Measurements from ENCODE around the gene FGD6. TPM values are rescaled to one million over a fixed set of nuclear protein-coding genes. Genes with fewer than 3 reads are reported as not detected.
A peak's percentile ranks its signal among the peaks of the same experiment; 100 is the strongest.

Gene FGD6
- total RNA-seq, 2 donors from 2014 or later = 9.8 to 21.8 TPM

DNA sequence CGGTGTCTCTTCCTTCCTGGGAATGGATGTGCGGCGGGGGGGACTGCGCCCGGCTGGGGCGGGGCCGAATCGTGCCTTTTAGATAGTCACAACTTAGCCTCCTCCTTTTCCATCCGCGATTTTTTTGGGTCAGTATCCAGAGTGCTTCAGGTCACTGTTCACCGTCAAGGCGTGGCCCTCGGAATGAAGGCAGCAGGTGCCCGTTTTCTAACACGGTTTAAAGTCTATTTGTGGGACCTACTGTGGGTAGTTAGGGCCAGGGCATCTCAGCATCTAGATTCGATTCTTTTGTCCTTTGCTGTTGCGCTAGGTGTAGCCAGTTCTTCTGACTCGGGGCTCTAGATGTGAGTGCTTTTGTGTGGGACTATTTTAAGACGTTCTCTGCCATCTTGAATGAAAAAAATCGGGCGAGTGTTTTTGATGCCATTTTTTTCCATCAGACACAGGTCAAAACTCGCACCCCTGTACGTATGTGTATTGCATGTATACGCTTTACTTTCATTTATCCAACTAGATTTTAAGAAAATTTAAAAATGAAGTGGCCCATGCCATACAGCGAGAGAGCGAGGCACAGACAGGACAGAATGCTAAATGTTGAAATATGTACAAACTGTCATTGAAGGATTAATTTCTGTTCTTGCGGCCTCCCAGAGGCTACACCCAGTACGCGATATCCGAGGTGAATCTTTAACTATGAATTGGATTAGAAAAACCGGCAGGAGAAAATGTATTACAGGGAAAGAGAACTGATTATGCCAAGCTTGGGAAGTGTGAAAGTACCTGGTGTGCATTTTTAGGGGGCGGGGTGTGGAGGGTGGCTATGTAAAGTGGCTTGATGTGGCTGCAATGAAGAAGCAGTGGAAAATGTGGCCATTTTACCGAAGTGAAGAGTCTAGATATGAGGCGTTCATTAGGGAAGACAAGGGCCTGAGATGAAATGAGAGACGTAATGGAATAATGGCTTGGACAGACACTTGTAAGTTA lies 1.2 kb upstream of the FGD6 start:
- Histone ChIP-seq H3K4me3 (peak overlapping the region; percentile 86), H3K36me3 (no peaks in the 10 kb centered on the region), H3K4me1 (peaks cover 11% of the 10 kb centered on the region), H3K9me3 (no peaks in the 10 kb centered on the region), H3K27me3 (no peaks in the 10 kb centered on the region), H3K9ac (ENCODE audit: low read depth in 2 of 2, low read length in 2 of 2) (peak overlapping the region; percentile 80 to 90), H3K27ac (peak overlapping the region; percentile 98)
- DNase-seq = peak; percentile 87
- intact Hi-C loops (cut with DNase I) = loop anchor here (5.0 kb wide), 1 partner anchor 56 kb away; no protein-coding TSS in a partner anchor
- TF ChIP-seq, protein P1, sequence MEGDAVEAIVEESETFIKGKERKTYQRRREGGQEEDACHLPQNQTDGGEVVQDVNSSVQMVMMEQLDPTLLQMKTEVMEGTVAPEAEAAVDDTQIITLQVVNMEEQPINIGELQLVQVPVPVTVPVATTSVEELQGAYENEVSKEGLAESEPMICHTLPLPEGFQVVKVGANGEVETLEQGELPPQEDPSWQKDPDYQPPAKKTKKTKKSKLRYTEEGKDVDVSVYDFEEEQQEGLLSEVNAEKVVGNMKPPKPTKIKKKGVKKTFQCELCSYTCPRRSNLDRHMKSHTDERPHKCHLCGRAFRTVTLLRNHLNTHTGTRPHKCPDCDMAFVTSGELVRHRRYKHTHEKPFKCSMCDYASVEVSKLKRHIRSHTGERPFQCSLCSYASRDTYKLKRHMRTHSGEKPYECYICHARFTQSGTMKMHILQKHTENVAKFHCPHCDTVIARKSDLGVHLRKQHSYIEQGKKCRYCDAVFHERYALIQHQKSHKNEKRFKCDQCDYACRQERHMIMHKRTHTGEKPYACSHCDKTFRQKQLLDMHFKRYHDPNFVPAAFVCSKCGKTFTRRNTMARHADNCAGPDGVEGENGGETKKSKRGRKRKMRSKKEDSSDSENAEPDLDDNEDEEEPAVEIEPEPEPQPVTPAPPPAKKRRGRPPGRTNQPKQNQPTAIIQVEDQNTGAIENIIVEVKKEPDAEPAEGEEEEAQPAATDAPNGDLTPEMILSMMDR (IDR thresholded peaks at IDR 0.05) = no peak

- Histone ChIP-seq H3K27ac (peak overlapping the region; percentile 98), H3K9ac (ENCODE audit: low read depth in 2 of 2, low read length in 2 of 2) (peak overlapping the region; percentile 75 to 92), H3K27me3 (no peaks in the 10 kb centered on the region), H3K4me3 (peak overlapping the region; percentile 86), H3K9me3 (no peaks in the 10 kb centered on the region), H3K4me1 (peaks cover 11% of the 10 kb centered on the region), H3K36me3 (no peaks in the 10 kb centered on the region)
- no peak for DNase-seq
- TF ChIP-seq, protein P1 (IDR thresholded peaks at IDR 0.05) = no peak
- intact Hi-C loops (cut with DNase I) = loop anchor here (5.0 kb wide), 1 partner anchor 55 kb away; no protein-coding TSS in a partner anchor
Measured at GRCh38 chr12:95216711-95217376, 423 bp downstream of the FGD6 start.

DNA sequence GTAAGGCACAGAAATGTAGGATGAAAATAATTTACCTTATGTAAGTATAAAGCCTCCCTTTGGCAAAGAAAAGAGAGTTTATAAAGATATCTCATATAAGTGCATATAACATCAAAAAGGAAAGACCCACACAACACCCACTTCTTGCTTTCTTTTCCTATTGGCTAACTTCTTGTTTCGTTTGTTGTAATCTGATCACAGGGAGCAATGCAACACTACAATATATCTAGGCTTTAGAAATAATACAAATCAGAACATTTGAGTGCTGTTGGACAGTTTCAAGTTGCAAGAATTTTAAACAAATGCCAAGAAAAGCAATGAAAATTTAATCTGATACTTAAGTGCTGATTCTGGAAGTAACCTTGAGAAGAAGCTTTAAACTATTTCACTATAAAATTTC lies 1.3 kb downstream of the FGD6 start:
- no peak for DNase-seq
- H3K27ac ChIP-seq = peak overlapping the region; percentile 98
- H3K9ac ChIP-seq (ENCODE audit: low read depth in 2 of 2, low read length in 2 of 2) = peak overlapping the region in 1 of 2 donors; percentile 92
- H3K27me3 ChIP-seq = no peaks in the 10 kb centered on the region
- H3K4me3 ChIP-seq = peak overlapping the region; percentile 86
- H3K4me1 ChIP-seq = peaks cover 11% of the 10 kb centered on the region
- TF ChIP-seq, protein P1 (IDR thresholded peaks at IDR 0.05) = no peak
- H3K9me3 ChIP-seq = no peaks in the 10 kb centered on the region
- intact Hi-C loops (cut with DNase I) = loop anchor here (2.0 to 5.0 kb wide), 2 partner anchors 54 to 99 kb away; no protein-coding TSS in a partner anchor
- H3K36me3 ChIP-seq = no peaks in the 10 kb centered on the region

- Histone ChIP-seq H3K27ac (no peak overlapping the region), H3K36me3 (no peaks in the 10 kb centered on the region), H3K9ac (ENCODE audit: low read depth in 2 of 2, low read length in 2 of 2) (no peak overlapping the region), H3K4me3 (no peak overlapping the region), H3K4me1 (peaks cover 3% of the 10 kb centered on the region), H3K27me3 (no peaks in the 10 kb centered on the region), H3K9me3 (no peaks in the 10 kb centered on the region)
- no peak for DNase-seq
- TF ChIP-seq, protein P1 (IDR thresholded peaks at IDR 0.05) = no peak
- intact Hi-C loops (cut with DNase I) = loop anchor here (2.0 kb wide), 1 partner anchor 98 kb away; no protein-coding TSS in a partner anchor
Measured at GRCh38 chr12:95214466-95214865, 2.8 kb downstream of the FGD6 start.

GRCh38 chr12:95213928-95214327 lies 3.3 kb downstream of the FGD6 start:
- Histone ChIP-seq H3K27me3 (no peaks in the 10 kb centered on the region), H3K4me3 (no peak overlapping the region), H3K36me3 (no peaks in the 10 kb centered on the region), H3K27ac (no peak overlapping the region), H3K9me3 (no peaks in the 10 kb centered on the region), H3K4me1 (no peaks in the 10 kb centered on the region), H3K9ac (ENCODE audit: low read depth in 2 of 2, low read length in 2 of 2) (no peak overlapping the region)
- TF ChIP-seq, protein P1 (IDR thresholded peaks at IDR 0.05) = no peak
- no peak for DNase-seq
- intact Hi-C loops (cut with DNase I) = loop anchor here (2.0 kb wide), 1 partner anchor 97 kb away; no protein-coding TSS in a partner anchor
